GM10248 (cell line): ENCODE data around the gene BTBD2.

Source experiments
- CTCF ChIA-PET: fragments of 300-600 bp; sonication (Branson Sonifier 250); formaldehyde crosslinking; extraction: SDS; loops from one replicate; lab custom pipeline; 2021; ENCODE audit warnings: antibody characterized with exemption; lab: Yijun Ruan, JAX
- POLR2A ChIA-PET: fragments of 350-650 bp; sonication (Branson Sonifier 250); formaldehyde crosslinking; extraction: SDS; loops from one replicate; lab custom pipeline; 2020; ENCODE audit warnings: antibody characterized with exemption; lab: Yijun Ruan, JAX
- DNase-seq: peaks from one replicate; pipeline ENCODE4 v3.0.0; 2012; ENCODE audit errors: extremely low spot score
- TF ChIP-seq, protein P1 (sequence below): IDR thresholded peaks from 2 replicates; pipeline ENCODE4 v1.5.1; 2012; ENCODE audit warnings: mild to moderate bottlenecking, low read depth; ENCODE audit errors: extremely low read depth, missing control alignments, control extremely low read depth

BTBD2 gene

DNA sequence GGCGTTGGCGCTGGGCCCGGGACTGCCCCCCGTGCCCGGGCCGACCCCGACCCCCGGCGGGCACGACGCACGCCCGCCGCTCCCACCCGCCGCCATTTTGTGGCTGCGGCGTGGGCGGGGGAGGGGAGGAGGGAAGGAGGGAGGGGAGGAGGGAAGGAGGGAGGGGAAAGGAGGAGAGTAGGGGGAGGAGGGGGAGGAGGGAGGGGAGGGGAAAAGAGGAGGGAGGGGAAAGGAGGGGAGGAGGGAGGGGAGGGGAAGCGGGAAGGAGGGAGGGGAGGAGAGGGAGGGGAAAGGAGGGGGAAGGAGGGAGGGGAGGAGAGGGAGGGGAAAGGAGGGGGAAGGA is at the start of gene BTBD2:
TSS of gene BTBD2 (minus strand) at position 107 of the 343 bp plus-strand sequence. CDS start at position 96, 11 bp downstream.
- DNase-seq, result no peak
- POLR2A ChIA-PET, result no interaction called here
- CTCF ChIA-PET, result no interaction called here
- TF ChIP-seq, protein P1, sequence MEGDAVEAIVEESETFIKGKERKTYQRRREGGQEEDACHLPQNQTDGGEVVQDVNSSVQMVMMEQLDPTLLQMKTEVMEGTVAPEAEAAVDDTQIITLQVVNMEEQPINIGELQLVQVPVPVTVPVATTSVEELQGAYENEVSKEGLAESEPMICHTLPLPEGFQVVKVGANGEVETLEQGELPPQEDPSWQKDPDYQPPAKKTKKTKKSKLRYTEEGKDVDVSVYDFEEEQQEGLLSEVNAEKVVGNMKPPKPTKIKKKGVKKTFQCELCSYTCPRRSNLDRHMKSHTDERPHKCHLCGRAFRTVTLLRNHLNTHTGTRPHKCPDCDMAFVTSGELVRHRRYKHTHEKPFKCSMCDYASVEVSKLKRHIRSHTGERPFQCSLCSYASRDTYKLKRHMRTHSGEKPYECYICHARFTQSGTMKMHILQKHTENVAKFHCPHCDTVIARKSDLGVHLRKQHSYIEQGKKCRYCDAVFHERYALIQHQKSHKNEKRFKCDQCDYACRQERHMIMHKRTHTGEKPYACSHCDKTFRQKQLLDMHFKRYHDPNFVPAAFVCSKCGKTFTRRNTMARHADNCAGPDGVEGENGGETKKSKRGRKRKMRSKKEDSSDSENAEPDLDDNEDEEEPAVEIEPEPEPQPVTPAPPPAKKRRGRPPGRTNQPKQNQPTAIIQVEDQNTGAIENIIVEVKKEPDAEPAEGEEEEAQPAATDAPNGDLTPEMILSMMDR, result no peak

DNA sequence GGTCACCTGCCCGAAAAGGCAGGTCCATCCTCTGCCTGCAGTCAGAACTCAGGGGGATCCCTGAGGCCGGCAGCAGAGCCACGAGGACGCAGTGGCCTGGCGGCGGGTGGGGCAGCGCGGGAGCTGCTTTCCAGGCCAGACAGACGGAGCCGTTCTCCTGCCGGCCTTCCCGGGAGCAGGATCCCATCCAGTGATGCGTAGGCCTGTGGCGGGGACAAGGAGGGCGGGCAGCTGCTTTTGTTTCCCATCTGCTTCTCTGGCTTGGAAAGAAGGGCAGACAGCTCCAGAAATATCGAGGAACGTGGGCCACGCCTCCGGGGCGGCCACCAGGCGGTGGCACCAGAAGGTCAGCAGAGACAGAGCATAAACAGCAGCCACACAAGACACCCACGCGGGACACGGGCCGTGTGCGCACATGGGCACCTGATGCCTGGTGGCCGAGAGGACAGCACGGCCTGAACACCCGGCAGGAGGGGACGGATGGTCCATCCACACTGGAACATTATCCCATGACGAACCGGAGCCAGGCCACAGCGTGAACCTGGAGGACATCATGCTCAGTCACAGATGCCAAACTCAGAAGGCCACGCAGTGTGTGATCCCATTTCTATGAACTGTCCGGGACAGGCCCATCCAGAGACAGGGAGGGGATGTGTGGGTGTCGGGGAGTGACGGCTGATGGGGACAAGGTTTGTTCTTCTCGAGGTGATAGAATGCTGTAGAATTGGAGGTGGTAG is 49.4 kb upstream of the BTBD2 start:
- no peak for DNase-seq
- TF ChIP-seq, protein P1, result no peak
- ChIA-PET POLR2A (no interaction called here), CTCF (no interaction called here)

DNA sequence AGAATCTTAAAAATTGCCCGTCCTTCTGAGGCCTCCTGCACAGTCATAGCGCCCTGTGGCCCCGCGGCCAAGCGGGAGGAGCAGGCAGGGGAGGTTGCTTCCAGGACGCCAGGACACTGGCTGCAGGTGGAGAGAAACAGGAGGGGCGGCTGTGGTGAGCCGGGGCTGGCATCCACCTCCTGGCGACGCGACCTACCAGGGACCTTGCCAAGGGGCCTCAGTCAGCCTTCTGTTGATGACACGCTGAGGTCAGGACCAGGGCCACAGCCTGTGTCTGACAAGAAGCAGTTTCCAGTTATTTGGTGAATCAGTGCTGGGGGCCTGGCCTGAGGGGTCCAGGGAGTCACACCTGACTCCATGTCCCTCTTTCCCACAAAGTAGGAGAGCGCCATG is 48.9 kb upstream of the BTBD2 start:
- DNase-seq, result no peak
- TF ChIP-seq, protein P1, result no peak
- ChIA-PET POLR2A (no interaction called here), CTCF (interaction anchor here (2.6 kb wide), 1 partner anchor 12 kb away, joined by 11 read pairs; no protein-coding TSS in a partner anchor)

DNA sequence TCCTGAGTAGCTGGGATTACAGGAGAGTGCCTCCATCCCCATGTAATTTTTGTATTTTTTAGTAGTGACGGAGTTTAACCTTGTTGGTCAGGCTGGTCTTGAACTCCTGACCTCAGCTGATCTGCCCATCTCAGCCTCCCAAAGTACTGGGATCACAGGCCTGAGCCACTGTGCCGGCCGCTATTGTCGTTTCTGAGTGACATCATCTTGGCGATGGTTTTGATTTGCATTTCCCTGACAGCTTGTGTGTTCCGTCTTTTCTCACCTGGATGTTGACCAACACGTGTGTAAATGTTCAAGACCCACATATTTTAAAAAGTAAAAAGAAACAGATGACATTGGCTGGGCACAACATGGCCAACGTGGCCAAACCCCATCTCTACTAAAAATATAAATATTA is 48.3 kb upstream of the BTBD2 start:
- ChIA-PET CTCF (interaction anchor here (2.6 kb wide), 1 partner anchor 12 kb away, joined by 11 read pairs; no protein-coding TSS in a partner anchor), POLR2A (no interaction called here)
- no peak for DNase-seq
- TF ChIP-seq, protein P1, result no peak

DNA sequence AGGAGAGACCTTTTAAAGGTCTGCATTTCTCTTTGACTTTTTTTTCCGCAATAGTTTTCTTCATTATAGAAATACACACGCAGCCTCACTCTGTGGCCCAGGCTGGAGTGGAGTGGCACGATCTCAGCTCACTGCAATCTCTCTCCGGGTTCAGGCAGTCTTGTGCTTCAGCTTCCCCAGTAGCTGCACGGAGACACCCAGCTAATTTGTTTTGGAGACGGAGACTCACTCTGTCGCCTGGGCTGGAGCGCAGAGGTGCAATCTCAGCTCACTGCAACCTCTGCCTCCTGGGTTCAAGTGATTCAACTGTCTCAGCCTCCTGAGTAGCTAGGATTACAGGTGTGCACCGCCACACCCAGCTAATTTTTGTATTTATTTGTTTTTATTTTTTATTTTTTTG is 47.3 kb upstream of the BTBD2 start:
- POLR2A ChIA-PET, result interaction anchor here (0.6 to 3.5 kb wide), 2 partner anchors 14 to 20 kb away, joined by 4 to 13 read pairs; no protein-coding TSS in a partner anchor

DNA sequence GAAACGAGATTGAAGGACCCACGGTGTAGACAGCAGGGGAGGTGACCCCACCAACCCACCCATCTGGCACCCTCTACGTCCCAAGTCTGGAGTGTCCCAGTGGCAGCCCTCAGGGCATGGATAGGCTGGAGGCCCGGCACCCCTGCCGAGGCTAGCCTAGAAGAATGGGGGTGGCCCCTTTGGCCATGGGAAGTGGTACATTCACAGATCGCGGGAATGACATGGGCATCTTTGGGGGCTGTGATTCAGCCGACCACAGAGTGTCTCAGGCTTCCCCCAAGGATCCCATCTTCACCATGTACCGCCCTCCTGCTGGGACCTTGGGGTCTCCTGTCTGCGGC is 46.8 kb upstream of the BTBD2 start:
- ChIA-PET CTCF (interaction anchor here (1.1 to 2.6 kb wide), 5 partner anchors 10 to 132 kb away, joined by 3 to 11 read pairs (median 4); no protein-coding TSS in a partner anchor), POLR2A (interaction anchor here (0.5 to 3.5 kb wide), 3 partner anchors 10 to 126 kb away, joined by 3 to 13 read pairs (median 3); no protein-coding TSS in a partner anchor)
- TF ChIP-seq, protein P1, result no peak
- DNase-seq, result no peak

More for the DNA sequence above, 47.3 kb upstream of the BTBD2 start:
- DNase-seq, result no peak
- TF ChIP-seq, protein P1, result no peak
- CTCF ChIA-PET, result interaction anchor here (1.1 to 2.6 kb wide), 4 partner anchors 11 to 133 kb away, joined by 3 to 11 read pairs (median 4); no protein-coding TSS in a partner anchor
